ENCODE data around the gene JDP2. TPM values are rescaled to one million over a fixed set of nuclear protein-coding genes. Genes with fewer than 3 reads are reported as not detected.
"Not testable (repeated sequence)": the region's sequence is repeated elsewhere in the genome, so short reads cannot be mapped to it uniquely, and the experiment has no call there.

Gene JDP2
- 10 to 100 TPM; 21.1 to 84.5 (median 24.1) TPM for polyA plus RNA-seq (ENCODE audit: insufficient read length in 4 of 4)

GRCh38 chr14:75427482-75428229 is at the start of gene JDP2:
JDP2 (plus strand) TSS chr14:75428022; CDS start chr14:75437921, 9,899 bp downstream.
- peak in 3 of 4 donors; percentile 69 to 80 (median 75) for DNase-seq (ENCODE audit: low read depth in 4 of 4, low spot score in 3 of 4)

DNA sequence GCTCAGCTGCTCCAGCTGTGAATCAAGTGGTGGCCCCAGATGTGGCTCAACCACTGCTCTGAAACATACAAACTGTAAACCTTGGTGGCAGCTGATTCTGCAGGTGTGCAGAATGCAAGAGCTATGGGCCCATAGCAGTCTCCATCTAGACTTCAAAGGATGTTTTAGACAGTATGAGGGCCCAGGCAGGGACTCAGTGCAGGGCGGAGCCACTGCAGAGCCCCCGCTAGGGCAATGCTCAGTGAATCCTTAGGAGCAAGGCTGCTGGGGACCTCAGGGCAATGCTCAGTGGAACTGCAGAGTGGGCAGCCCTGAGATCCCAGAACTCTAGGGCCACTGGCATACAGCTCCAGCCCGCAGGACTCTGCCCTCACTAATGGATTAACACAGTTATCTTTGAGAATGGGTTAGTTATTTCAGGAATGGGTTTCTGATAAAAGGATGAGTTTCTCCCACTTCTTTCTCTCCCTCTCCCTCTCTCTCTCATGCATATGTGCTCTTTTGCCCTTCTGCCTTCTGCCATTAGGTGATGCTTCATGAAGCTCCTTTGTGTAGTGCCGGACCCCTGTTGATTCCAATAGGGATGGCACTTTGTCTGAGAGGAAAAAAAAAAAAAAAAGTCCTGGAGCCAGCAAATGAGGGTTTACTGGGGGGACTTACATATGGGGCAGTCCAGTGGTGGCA is 48.4 kb upstream of the JDP2 start:
- no peak for DNase-seq (ENCODE audit: low read depth in 4 of 4, low spot score in 3 of 4)

GRCh38 chr14:75379930-75380270 is 47.9 kb upstream of the JDP2 start:
- no peak for DNase-seq (ENCODE audit: low read depth in 4 of 4, low spot score in 3 of 4)

DNA sequence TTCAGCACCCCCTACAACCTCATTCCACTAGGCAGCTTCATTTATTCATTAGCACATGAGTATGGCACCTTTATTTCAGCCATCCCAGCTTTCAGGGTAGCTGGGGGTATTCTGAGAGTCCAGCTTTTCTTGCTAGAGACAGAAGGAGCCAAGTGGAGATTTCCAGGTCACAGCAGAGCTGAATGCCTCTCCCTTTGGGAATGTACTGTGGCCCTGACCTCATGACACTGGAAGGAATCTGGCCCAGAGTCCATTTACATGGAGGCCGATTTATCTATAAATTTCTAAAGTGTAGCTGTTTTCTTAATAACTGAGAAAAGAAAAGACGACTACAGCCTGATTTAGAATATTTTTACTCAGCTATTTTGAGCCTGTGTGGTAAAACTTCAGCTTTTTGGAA is 47.2 kb upstream of the JDP2 start:
- DNase-seq (ENCODE audit: low read depth in 4 of 4, low spot score in 3 of 4): no peak

- DNase-seq (ENCODE audit: low read depth in 4 of 4, low spot score in 3 of 4): no peak
These were observed 46.2 kb upstream of the JDP2 start for GRCh38 chr14:75381642-75382041.

GRCh38 chr14:75383219-75383618 is 44.6 kb upstream of the JDP2 start:
- not testable (repeated sequence) for DNase-seq (ENCODE audit: low read depth in 4 of 4, low spot score in 3 of 4)

- DNase-seq (ENCODE audit: low read depth in 4 of 4, low spot score in 3 of 4): no peak
These were observed 44.1 kb upstream of the JDP2 start for GRCh38 chr14:75383721-75384120.

DNA sequence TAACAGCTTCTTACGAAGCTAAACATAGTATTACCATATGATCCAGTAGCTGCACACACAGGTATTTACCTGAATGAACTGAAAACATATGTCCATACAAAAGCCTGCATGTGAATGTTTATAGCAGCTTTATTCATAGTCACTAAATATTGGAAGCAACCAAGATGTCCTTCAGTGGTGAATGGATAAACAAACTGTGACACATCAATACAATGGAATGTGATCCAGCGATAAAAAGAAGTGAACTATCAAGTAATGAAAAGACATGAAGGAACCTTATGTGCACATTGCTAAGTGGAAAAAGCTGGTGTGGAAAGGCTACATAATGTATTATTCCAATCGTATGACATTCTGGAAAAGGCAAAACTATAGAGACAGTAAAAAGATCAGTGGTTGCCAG is 38.1 kb upstream of the JDP2 start:
- no peak for DNase-seq (ENCODE audit: low read depth in 4 of 4, low spot score in 3 of 4)

GRCh38 chr14:75390183-75390582 is 37.6 kb upstream of the JDP2 start:
- DNase-seq (ENCODE audit: low read depth in 4 of 4, low spot score in 3 of 4): no peak

DNA sequence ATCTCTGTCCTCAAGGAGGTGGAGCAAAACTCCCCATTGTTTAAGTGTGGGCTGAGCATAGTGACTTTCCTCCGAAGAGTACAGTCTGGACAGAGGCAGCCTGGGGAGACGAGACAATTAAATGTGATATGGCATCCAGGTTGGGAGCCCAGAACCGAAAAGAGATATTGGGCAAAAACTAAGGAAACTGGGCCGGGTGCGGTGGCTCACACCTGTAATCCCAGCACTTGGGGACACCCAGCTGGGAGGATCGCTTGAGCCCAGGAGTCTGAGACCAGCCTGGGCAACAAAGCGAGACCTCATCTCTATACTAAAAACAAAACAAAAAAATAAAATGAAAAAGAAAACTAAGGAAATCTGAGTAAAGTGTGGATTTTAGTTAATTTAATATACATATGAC is 35.9 kb upstream of the JDP2 start:
- DNase-seq (ENCODE audit: low read depth in 4 of 4, low spot score in 3 of 4): no peak

DNA sequence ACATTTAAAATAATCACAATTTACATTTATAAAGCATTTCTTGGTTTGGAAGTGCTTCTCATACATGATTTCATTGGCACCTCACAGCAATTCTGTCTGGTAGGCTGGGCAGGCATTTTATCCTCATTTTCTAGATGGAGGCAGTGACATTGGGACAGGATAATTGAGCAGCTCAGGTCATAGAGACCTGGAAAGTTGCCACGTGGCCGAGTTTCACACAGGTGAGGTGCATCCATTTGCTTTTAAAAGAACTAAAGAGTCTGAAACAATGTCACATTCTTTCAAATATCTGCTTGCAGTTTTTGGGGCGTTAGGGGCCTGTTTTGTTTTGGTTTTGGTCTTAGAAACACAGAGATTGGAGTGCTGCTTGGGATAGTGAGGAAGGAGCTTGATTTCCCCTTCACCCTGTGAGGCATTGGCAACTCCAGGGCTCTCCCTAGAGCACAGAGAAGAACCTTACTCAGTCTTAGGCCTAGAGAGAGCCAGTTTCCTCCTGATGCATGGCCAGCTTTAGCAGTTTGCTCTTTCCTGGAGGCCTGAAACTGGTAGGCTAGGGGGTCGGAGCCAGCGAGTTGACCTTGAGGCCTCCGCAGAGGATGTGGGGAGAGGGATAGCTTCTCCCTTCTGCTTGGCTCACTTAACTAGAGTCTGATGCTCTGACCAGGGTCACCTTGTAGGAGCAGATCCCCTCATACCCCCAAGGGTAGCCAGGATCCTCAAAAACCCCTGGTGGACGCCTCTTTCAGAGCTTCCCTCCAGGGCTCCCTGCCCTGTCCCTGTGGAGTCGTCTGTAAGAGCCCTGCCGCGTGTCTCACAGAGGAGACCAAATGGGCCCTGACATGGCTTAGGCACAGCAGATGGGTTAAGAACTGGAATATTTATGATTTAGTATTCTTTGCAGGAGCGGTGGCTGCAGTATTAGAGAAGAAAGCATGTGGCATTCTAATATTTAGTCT is 34.9 kb upstream of the JDP2 start:
- DNase-seq (ENCODE audit: low read depth in 4 of 4, low spot score in 3 of 4): no peak

GRCh38 chr14:75393794-75394193 is 34.0 kb upstream of the JDP2 start:
- no peak for DNase-seq (ENCODE audit: low read depth in 4 of 4, low spot score in 3 of 4)

DNA sequence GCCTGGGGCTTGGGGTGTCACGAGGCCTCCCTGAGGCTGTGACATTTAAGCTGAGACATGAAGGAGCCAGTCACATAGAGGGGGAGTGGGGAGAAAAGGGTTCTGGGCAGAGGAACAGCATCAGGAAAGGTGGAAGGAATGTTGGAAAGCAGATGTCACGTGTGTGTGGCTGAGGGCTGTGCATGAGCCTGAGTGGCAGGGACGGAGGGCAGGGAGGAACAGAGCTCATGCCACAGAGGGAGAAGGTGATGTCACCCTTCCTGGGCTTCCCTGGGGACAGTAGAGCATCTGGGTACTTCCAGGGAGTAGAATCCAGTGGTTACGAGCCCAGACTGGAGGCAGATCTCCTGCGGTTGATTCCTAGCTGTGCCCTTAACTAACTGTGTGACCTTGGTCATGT is 32.0 kb upstream of the JDP2 start:
- no peak for DNase-seq (ENCODE audit: low read depth in 4 of 4, low spot score in 3 of 4)

DNA sequence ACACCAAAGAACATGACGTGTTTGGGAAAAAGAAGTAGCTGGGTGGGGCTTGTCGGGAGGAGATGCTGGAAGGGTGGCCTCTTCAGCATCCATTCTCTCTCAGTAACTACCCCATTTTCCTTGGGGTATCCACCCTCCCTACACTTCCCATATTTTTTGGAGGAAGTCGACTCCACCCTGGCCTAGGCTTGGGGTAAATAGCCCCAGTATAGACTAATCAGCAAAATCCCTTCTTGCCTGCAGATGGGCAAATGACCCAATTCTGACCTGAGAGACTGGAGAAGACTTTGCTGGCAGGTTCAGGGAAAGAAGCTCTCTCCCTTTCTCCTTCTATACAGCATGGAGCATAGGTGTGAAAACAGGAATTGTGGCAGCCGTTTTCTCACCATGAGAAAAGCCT is 28.5 kb upstream of the JDP2 start:
- DNase-seq (ENCODE audit: low read depth in 4 of 4, low spot score in 3 of 4): no peak

- DNase-seq (ENCODE audit: low read depth in 4 of 4, low spot score in 3 of 4): no peak
These were observed 27.7 kb upstream of the JDP2 start for GRCh38 chr14:75399843-75400775.

DNA sequence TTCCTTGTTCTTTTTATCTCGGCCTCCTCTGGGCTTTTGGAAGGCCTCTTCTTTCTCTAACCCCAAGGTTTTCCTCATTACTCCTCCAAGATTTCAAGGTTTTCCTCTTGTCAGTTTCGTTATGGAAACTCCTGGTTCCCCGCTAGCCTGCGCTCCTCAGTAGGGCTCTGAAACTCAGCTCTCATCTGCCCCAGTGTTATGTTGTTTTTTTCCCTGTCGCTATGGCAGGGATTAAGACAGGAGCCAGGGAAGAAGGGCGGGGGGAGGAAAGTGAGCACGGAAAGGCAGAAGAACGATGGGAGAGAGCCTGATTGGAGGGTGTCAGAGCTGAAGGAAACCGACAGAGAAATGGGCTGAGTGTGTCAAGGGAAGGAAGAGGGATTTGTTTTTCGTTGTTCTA is 26.5 kb upstream of the JDP2 start:
- no peak for DNase-seq (ENCODE audit: low read depth in 4 of 4, low spot score in 3 of 4)

- DNase-seq (ENCODE audit: low read depth in 4 of 4, low spot score in 3 of 4): no peak
These were observed 24.9 kb upstream of the JDP2 start for GRCh38 chr14:75402867-75403413.

DNA sequence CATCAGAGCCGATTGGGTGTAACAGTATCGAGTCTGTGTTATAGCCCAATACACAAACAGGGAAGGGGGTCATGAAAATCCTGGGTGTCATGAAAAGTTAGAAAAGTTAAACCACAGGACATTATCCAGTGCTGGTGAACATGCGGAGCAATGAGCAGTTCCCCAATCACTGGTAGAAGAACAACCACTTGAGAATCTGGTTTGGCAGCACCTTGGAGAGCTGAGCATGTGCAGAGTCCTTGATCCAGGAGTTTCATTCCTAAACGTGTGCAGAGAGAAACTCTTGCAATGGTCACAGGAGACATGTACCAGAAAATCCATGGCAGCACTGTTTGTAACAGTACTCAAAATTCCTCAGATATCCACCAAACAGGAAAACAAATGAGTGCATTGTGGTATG is 23.0 kb upstream of the JDP2 start:
- DNase-seq (ENCODE audit: low read depth in 4 of 4, low spot score in 3 of 4): no peak

- no peak for DNase-seq (ENCODE audit: low read depth in 4 of 4, low spot score in 3 of 4)
These were observed 21.7 kb upstream of the JDP2 start for GRCh38 chr14:75406102-75406501.

DNA sequence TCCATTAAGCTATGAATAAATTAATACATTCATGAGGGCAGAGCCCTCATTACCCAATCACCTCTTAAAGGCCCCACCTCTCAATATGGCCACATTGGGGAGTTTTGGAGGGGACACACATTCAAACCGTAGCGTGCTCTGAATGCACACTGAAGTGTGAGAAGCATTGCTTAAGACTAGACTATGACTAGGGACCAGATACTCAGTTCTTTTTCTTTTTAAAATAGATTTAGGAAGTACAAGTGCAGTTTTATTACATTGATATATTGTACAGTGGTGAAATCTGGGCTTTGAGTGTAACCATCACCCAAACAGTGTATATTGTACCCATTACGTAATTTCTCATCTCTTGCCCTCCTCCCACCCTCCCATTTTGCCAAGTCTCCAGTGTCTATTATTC is 21.0 kb upstream of the JDP2 start:
- no peak for DNase-seq (ENCODE audit: low read depth in 4 of 4, low spot score in 3 of 4)

All from left renal pelvis (tissue), 4 donors.